Measurements from ENCODE around the gene KIF21B.

GRCh38 chr1:200992382-200993048, 31.0 kb downstream of the KIF21B start:
- no peak for TF ChIP-seq CTCF (IDR thresholded peaks at IDR 0.05)
- no peak for TF ChIP-seq ZFX (IDR thresholded peaks at IDR 0.05; ENCODE audit: borderline replicate concordance)
